ENCODE results near the gene RAPGEF5. TPM values are rescaled to one million over a fixed set of nuclear protein-coding genes. Genes with fewer than 3 reads are reported as not detected.
"Not testable (repeated sequence)": the region's sequence is repeated elsewhere in the genome, so short reads cannot be mapped to it uniquely, and the experiment has no call there.

Gene RAPGEF5
- total RNA-seq, 3 donors from 2014 or later: 0.21 to 1.3 (median 0.56) TPM

GRCh38 chr7:22094413-22095342, 262.3 kb downstream of the RAPGEF5 start:
- Mint-ChIP-seq H3K4me1 (ENCODE audit: low read depth) (no peaks in the 10 kb centered on the region), H3K9me3 (no peaks in the 10 kb centered on the region)

GRCh38 chr7:22093936-22094335, 263.0 kb downstream of the RAPGEF5 start:
- no peaks in the 10 kb centered on the region for H3K9me3 Mint-ChIP-seq
- H3K4me1 Mint-ChIP-seq (ENCODE audit: low read depth): no peaks in the 10 kb centered on the region
- H3K36me3 Mint-ChIP-seq (ENCODE audit: insufficient read depth): no peaks in the 10 kb centered on the region
- no peak for ATAC-seq
- no peaks in the 10 kb centered on the region for H3K27me3 Mint-ChIP-seq (ENCODE audit: low read depth)
- no peak overlapping the region for H3K4me3 Mint-ChIP-seq
- no peak for DNase-seq

More at GRCh38 chr7:22094413-22095342, 262.3 kb downstream of the RAPGEF5 start:
- ATAC-seq (no peak), DNase-seq (no peak)
- Mint-ChIP-seq H3K36me3 (ENCODE audit: insufficient read depth) (no peaks in the 10 kb centered on the region), H3K4me3 (no peak overlapping the region), H3K27me3 (ENCODE audit: low read depth) (peaks cover 1% of the 10 kb centered on the region)

GRCh38 chr7:22093001-22093400, 264.0 kb downstream of the RAPGEF5 start:
- H3K36me3 Mint-ChIP-seq (ENCODE audit: insufficient read depth): no peaks in the 10 kb centered on the region
- no peaks in the 10 kb centered on the region for H3K4me1 Mint-ChIP-seq (ENCODE audit: low read depth)
- DNase-seq (no peak), ATAC-seq (no peak)
- H3K27me3 Mint-ChIP-seq (ENCODE audit: low read depth): no peaks in the 10 kb centered on the region
- no peaks in the 10 kb centered on the region for H3K9me3 Mint-ChIP-seq
- H3K4me3 Mint-ChIP-seq: no peak overlapping the region

- not testable (repeated sequence) for H3K9me3 Mint-ChIP-seq
These were observed 265.9 kb downstream of the RAPGEF5 start for GRCh38 chr7:22090958-22091525.

GRCh38 chr7:22090512-22090911, 266.4 kb downstream of the RAPGEF5 start:
- H3K9me3 Mint-ChIP-seq: no peaks in the 10 kb centered on the region
- DNase-seq (no peak), ATAC-seq (no peak)
- no peak overlapping the region for H3K4me3 Mint-ChIP-seq
- no peaks in the 10 kb centered on the region for H3K36me3 Mint-ChIP-seq (ENCODE audit: insufficient read depth)
- no peaks in the 10 kb centered on the region for H3K27me3 Mint-ChIP-seq (ENCODE audit: low read depth)
- H3K4me1 Mint-ChIP-seq (ENCODE audit: low read depth): no peaks in the 10 kb centered on the region

More at GRCh38 chr7:22090958-22091525, 265.9 kb downstream of the RAPGEF5 start:
- ATAC-seq; H3K4me3 Mint-ChIP-seq; H3K4me1 Mint-ChIP-seq (ENCODE audit: low read depth); H3K27me3 Mint-ChIP-seq (ENCODE audit: low read depth); DNase-seq; H3K36me3 Mint-ChIP-seq (ENCODE audit: insufficient read depth): not testable (repeated sequence)

GRCh38 chr7:22090107-22090506, 266.8 kb downstream of the RAPGEF5 start:
- DNase-seq (no peak), ATAC-seq (no peak)
- no peaks in the 10 kb centered on the region for H3K9me3 Mint-ChIP-seq
- no peaks in the 10 kb centered on the region for H3K4me1 Mint-ChIP-seq (ENCODE audit: low read depth)
- H3K4me3 Mint-ChIP-seq: no peak overlapping the region
- H3K36me3 Mint-ChIP-seq (ENCODE audit: insufficient read depth): no peaks in the 10 kb centered on the region
- H3K27me3 Mint-ChIP-seq (ENCODE audit: low read depth): no peaks in the 10 kb centered on the region

- no peaks in the 10 kb centered on the region for H3K9me3 Mint-ChIP-seq
- no peak for ATAC-seq
- DNase-seq: no peak
These were observed 268.1 kb downstream of the RAPGEF5 start for GRCh38 chr7:22088827-22089226.

GRCh38 chr7:22087861-22088260, 269.1 kb downstream of the RAPGEF5 start:
- H3K36me3 Mint-ChIP-seq (ENCODE audit: insufficient read depth): no peaks in the 10 kb centered on the region
- ATAC-seq: no peak

More at GRCh38 chr7:22088827-22089226, 268.1 kb downstream of the RAPGEF5 start:
- Mint-ChIP-seq H3K4me3 (no peak overlapping the region), H3K36me3 (ENCODE audit: insufficient read depth) (no peaks in the 10 kb centered on the region), H3K4me1 (ENCODE audit: low read depth) (no peaks in the 10 kb centered on the region), H3K27me3 (ENCODE audit: low read depth) (no peaks in the 10 kb centered on the region)

GRCh38 chr7:22083704-22084240, 273.2 kb downstream of the RAPGEF5 start:
- H3K9me3 Mint-ChIP-seq: no peaks in the 10 kb centered on the region
- ATAC-seq (no peak), DNase-seq (no peak)
- H3K36me3 Mint-ChIP-seq (ENCODE audit: insufficient read depth): no peaks in the 10 kb centered on the region
- peaks cover 9% of the 10 kb centered on the region for H3K4me1 Mint-ChIP-seq (ENCODE audit: low read depth)
- H3K27me3 Mint-ChIP-seq (ENCODE audit: low read depth): peaks cover 14% of the 10 kb centered on the region
- peak overlapping the region; percentile 76 for H3K4me3 Mint-ChIP-seq

More at GRCh38 chr7:22087861-22088260, 269.1 kb downstream of the RAPGEF5 start:
- H3K4me3 Mint-ChIP-seq: no peak overlapping the region
- H3K9me3 Mint-ChIP-seq: no peaks in the 10 kb centered on the region
- H3K4me1 Mint-ChIP-seq (ENCODE audit: low read depth): peaks cover 3% of the 10 kb centered on the region
- DNase-seq: no peak
- no peaks in the 10 kb centered on the region for H3K27me3 Mint-ChIP-seq (ENCODE audit: low read depth)

- Mint-ChIP-seq H3K36me3 (ENCODE audit: insufficient read depth) (no peaks in the 10 kb centered on the region), H3K4me1 (ENCODE audit: low read depth) (peaks cover 9% of the 10 kb centered on the region), H3K9me3 (no peaks in the 10 kb centered on the region), H3K27me3 (ENCODE audit: low read depth) (peaks cover 16% of the 10 kb centered on the region), H3K4me3 (peak overlapping the region; percentile 76)
- peak; percentile 74 for DNase-seq
- peak; percentile 97 to 99 for ATAC-seq
These were observed 273.9 kb downstream of the RAPGEF5 start for GRCh38 chr7:22082886-22083703.

GRCh38 chr7:22082553-22082885, 274.4 kb downstream of the RAPGEF5 start:
- Mint-ChIP-seq H3K4me3 (peak overlapping the region; percentile 76), H3K4me1 (ENCODE audit: low read depth) (peaks cover 9% of the 10 kb centered on the region), H3K9me3 (no peaks in the 10 kb centered on the region), H3K36me3 (ENCODE audit: insufficient read depth) (no peaks in the 10 kb centered on the region), H3K27me3 (ENCODE audit: low read depth) (peaks cover 20% of the 10 kb centered on the region)
- peak; percentile 7 for ATAC-seq
- DNase-seq: no peak

GRCh38 chr7:22080219-22080618, 276.7 kb downstream of the RAPGEF5 start:
- not testable (repeated sequence) for H3K4me3 Mint-ChIP-seq; H3K36me3 Mint-ChIP-seq (ENCODE audit: insufficient read depth); DNase-seq; H3K4me1 Mint-ChIP-seq (ENCODE audit: low read depth); H3K9me3 Mint-ChIP-seq; ATAC-seq
- peaks cover 28% of the 10 kb centered on the region for H3K27me3 Mint-ChIP-seq (ENCODE audit: low read depth)

GRCh38 chr7:22078872-22079271, 278.1 kb downstream of the RAPGEF5 start:
- not testable (repeated sequence) for DNase-seq; H3K9me3 Mint-ChIP-seq; H3K36me3 Mint-ChIP-seq (ENCODE audit: insufficient read depth); H3K4me1 Mint-ChIP-seq (ENCODE audit: low read depth); H3K4me3 Mint-ChIP-seq; ATAC-seq
- H3K27me3 Mint-ChIP-seq (ENCODE audit: low read depth): peaks cover 28% of the 10 kb centered on the region

GRCh38 chr7:22075561-22075960, 281.4 kb downstream of the RAPGEF5 start:
- ATAC-seq (no peak), DNase-seq (no peak)
- no peak overlapping the region for H3K4me3 Mint-ChIP-seq
- H3K36me3 Mint-ChIP-seq (ENCODE audit: insufficient read depth): no peaks in the 10 kb centered on the region
- H3K4me1 Mint-ChIP-seq (ENCODE audit: low read depth): no peaks in the 10 kb centered on the region
- H3K27me3 Mint-ChIP-seq (ENCODE audit: low read depth): peaks cover 22% of the 10 kb centered on the region
- H3K9me3 Mint-ChIP-seq: no peaks in the 10 kb centered on the region
